Measurements from ENCODE around the gene GPR176.

- TF ChIP-seq CTCF (IDR thresholded peaks at IDR 0.05) (no peak), EP300 (IDR thresholded peaks at IDR 0.05) (no peak), POLR2A (IDR thresholded peaks at IDR 0.05; ENCODE audit: low read depth) (no peak), POLR2AphosphoS5 (IDR thresholded peaks at IDR 0.05) (no peak)
These were observed 62.9 kb downstream of the GPR176 start for GRCh38 chr15:39857132-39857531.
